ENCODE measurements around the gene TTLL7. TPM values are rescaled to one million over a fixed set of nuclear protein-coding genes. Genes with fewer than 3 reads are reported as not detected.

The TTLL7 gene
- total RNA-seq, 4 donors from 2014 or later: 26.2 to 58.1 (median 41.2) TPM

DNA sequence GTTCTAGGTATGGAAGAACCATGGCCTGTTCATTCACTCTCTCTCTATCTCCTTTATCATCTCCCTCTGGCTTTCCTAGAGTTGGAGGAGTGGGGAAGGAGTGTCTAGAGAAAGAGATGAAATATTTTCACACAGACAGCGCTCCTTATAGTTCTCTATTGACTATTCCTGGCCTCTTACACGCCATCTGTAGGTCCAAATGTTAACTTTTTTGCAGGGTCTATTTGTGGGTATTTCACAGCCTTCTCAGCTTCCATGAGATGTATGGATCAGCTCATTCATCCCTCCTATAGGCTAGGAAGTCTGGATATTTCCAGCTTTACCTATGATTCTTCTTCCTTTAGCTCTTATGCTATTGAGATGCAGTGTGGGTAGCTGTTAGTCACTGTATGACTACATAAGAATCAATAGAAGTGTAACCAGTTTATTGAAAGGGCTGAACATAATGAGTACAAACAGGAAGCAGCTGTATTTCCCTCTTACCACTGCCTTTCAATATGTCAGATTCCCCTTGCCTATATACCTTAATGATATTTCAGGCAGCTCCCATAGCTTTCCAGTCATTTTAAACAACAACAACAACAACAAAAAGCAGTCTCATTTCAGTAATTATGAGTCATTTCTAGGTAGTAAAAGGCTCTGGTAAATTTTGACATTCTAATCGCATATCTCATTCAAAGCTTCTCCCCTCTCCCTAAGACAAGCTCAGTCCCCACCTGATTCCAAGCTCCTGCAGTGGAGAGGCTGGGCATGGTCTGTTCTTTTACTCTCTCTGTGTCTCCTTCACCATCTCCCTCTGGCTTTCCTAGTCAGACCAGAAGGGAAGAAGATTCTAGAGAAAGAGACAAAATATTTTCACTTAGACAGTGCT is 149.5 kb downstream of the TTLL7 start:
- H3K4me1 ChIP-seq: no peaks in the 10 kb centered on the region
- 97% methylated on average over 3 of the region's 3 CpGs for WGBS
- no peaks in the 10 kb centered on the region for H3K9me3 ChIP-seq
- intact Hi-C loops (cut with DNase I): no loop called here
- no peaks in the 10 kb centered on the region for H3K27me3 ChIP-seq
- DNase-seq (ENCODE audit: extremely low spot score): no peak
- no peaks in the 10 kb centered on the region for H3K36me3 ChIP-seq
- no peak overlapping the region for H3K27ac ChIP-seq (replicated peaks in 1 of 4)
- TF ChIP-seq CTCF (IDR thresholded peaks at IDR 0.05): no peak
- TF ChIP-seq EP300 (IDR thresholded peaks at IDR 0.05): no peak
- TF ChIP-seq POLR2AphosphoS5 (IDR thresholded peaks at IDR 0.05): no peak
- TF ChIP-seq POLR2A (IDR thresholded peaks at IDR 0.05; ENCODE audit: low read depth): no peak
- H3K4me3 ChIP-seq: no peak overlapping the region

DNA sequence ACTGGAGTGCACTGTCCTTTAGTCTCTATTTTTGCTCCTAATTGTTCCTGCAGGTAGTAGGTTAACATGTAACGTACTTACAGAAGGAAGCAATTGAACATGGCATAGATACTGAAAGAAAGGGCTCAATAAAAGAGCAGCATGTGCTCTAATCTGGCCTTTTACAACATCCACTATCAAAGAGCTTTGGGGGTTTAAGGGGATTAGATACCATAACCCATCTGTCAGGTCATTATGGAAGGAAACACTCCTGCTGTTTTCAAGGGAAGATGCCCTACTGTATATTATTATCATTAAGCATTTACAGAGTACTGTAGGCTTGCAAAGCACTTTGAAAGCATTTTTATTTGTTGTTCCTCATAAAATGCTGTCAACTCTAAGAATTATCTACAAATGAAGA is 152.8 kb downstream of the TTLL7 start:
- DNase-seq (ENCODE audit: extremely low spot score): no peak

GRCh38 chr1:83845437-83846071 is 153.4 kb downstream of the TTLL7 start:
- 64% methylated on average over 4 of the region's 4 CpGs for WGBS
- Histone ChIP-seq H3K27me3 (no peaks in the 10 kb centered on the region), H3K27ac (replicated peaks in 1 of 4) (no peak overlapping the region), H3K4me3 (no peak overlapping the region), H3K36me3 (no peaks in the 10 kb centered on the region), H3K4me1 (no peaks in the 10 kb centered on the region), H3K9me3 (no peaks in the 10 kb centered on the region)
- intact Hi-C loops (cut with DNase I): no loop called here
- TF ChIP-seq EP300 (IDR thresholded peaks at IDR 0.05) (no peak), CTCF (IDR thresholded peaks at IDR 0.05) (no peak)
- no peak for DNase-seq (ENCODE audit: extremely low spot score)

More for the DNA sequence above, 152.8 kb downstream of the TTLL7 start:
- 96% methylated on average over 1 of the region's 1 CpG for WGBS
- no peak for TF ChIP-seq POLR2AphosphoS5 (IDR thresholded peaks at IDR 0.05)
- TF ChIP-seq POLR2A (IDR thresholded peaks at IDR 0.05; ENCODE audit: low read depth): no peak
- no peak for TF ChIP-seq CTCF (IDR thresholded peaks at IDR 0.05)
- TF ChIP-seq EP300 (IDR thresholded peaks at IDR 0.05): no peak
- Histone ChIP-seq H3K27ac (replicated peaks in 1 of 4) (no peak overlapping the region), H3K9me3 (no peaks in the 10 kb centered on the region), H3K4me3 (no peak overlapping the region), H3K36me3 (no peaks in the 10 kb centered on the region), H3K27me3 (no peaks in the 10 kb centered on the region), H3K4me1 (no peaks in the 10 kb centered on the region)
- intact Hi-C loops (cut with DNase I): no loop called here

DNA sequence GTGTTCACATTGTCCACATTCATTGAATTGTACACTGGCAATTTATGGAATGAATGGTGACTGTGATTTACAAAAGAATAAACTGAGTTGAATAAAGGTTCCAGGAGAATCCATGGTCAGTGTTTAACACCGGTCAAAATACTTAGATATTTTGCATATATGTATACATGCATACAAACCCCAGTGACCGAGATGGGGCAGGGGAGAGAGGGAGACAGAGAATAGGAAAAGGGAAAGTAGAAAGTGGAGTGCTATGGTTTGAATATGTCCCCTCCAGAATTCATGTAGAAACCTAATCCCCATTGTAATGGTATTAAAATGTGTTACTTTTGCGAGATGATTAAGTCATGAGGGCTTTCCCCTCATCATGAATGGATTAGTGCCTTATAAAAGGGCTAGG is 154.4 kb downstream of the TTLL7 start:
- no peak overlapping the region for H3K27ac ChIP-seq (replicated peaks in 1 of 4)
- no peak overlapping the region for H3K4me3 ChIP-seq
- no peak for DNase-seq (ENCODE audit: extremely low spot score)
- H3K36me3 ChIP-seq: no peaks in the 10 kb centered on the region
- WGBS: 94% methylated on average over 3 of the region's 3 CpGs
- no peaks in the 10 kb centered on the region for H3K9me3 ChIP-seq
- no peaks in the 10 kb centered on the region for H3K4me1 ChIP-seq
- H3K27me3 ChIP-seq: no peaks in the 10 kb centered on the region
- intact Hi-C loops (cut with DNase I): no loop called here
- TF ChIP-seq POLR2AphosphoS5 (IDR thresholded peaks at IDR 0.05) (no peak), POLR2A (IDR thresholded peaks at IDR 0.05; ENCODE audit: low read depth) (no peak), EP300 (IDR thresholded peaks at IDR 0.05) (no peak)

GRCh38 chr1:83839566-83840173 is 159.3 kb downstream of the TTLL7 start:
- H3K36me3 ChIP-seq: no peaks in the 10 kb centered on the region
- WGBS: 91% methylated on average over 3 of the region's 3 CpGs
- no peak overlapping the region for H3K4me3 ChIP-seq
- TF ChIP-seq POLR2AphosphoS5 (IDR thresholded peaks at IDR 0.05) (no peak), EP300 (IDR thresholded peaks at IDR 0.05) (no peak), POLR2A (IDR thresholded peaks at IDR 0.05; ENCODE audit: low read depth) (no peak)
- intact Hi-C loops (cut with DNase I): no loop called here
- no peaks in the 10 kb centered on the region for H3K9me3 ChIP-seq
- H3K27ac ChIP-seq (replicated peaks in 1 of 4): no peak overlapping the region
- DNase-seq (ENCODE audit: extremely low spot score): no peak
- H3K27me3 ChIP-seq: no peaks in the 10 kb centered on the region
- H3K4me1 ChIP-seq: no peaks in the 10 kb centered on the region
